Type B pancreatic cell (in vitro differentiated cells): Measurements from ENCODE around the gene SYNE2. TPM values are rescaled to one million over a fixed set of nuclear protein-coding genes. Genes with fewer than 3 reads are reported as not detected.

ENCODE experiments used
- DNase-seq: peaks from one replicate; pipeline ENCODE4 v3.0.0; 2021; ENCODE audit warnings: mixed read lengths; ENCODE audit not compliant: unreplicated experiment; ENCODE audit errors: extremely low spot score
- H3K27ac Mint-ChIP-seq: 2 replicates; pipeline ENCODE4 v1.8.0; 2021; ENCODE audit warnings: mild to moderate bottlenecking, mixed read lengths
- H3K27me3 Mint-ChIP-seq: 2 replicates; pipeline ENCODE4 v1.8.0; 2021; ENCODE audit warnings: mixed read lengths
- H3K36me3 Mint-ChIP-seq: 2 replicates; pipeline ENCODE4 v1.8.0; 2021; ENCODE audit warnings: mixed read lengths
- H3K4me1 Mint-ChIP-seq: one replicate; pipeline ENCODE4 v1.8.0; 2021; ENCODE audit warnings: mixed read lengths; ENCODE audit not compliant: unreplicated experiment
- H3K4me3 Mint-ChIP-seq: 2 replicates; pipeline ENCODE4 v1.8.0; 2021; ENCODE audit warnings: mild to moderate bottlenecking, mixed read lengths
- H3K9me3 Mint-ChIP-seq: 2 replicates; pipeline ENCODE4 v1.8.0; 2021; ENCODE audit warnings: mixed read lengths
- CTCF ChIP-seq: fragments of 200-600 bp; sonication (generic); conservative IDR thresholded peaks from 2 replicates; pipeline ENCODE4 v1.5.0; 2021; ENCODE audit warnings: antibody characterized with exemption, mild to moderate bottlenecking
- total RNA-seq: library from RNA; stranded (reverse); gene quantifications from 2 replicates; pipeline ENCODE4 v1.2.1, GENCODE V29; 2021; ENCODE audit warnings: low replicate concordance

Gene SYNE2
- total RNA-seq, 1 donor from 2014 or later: 75.1 TPM

GRCh38 chr14:64149921-64150320 lies 297.1 kb downstream of the SYNE2 start:
- TF ChIP-seq CTCF: no peak
- Mint-ChIP-seq H3K27ac (no peak overlapping the region), H3K9me3 (no peaks in the 10 kb centered on the region), H3K27me3 (no peaks in the 10 kb centered on the region), H3K4me3 (no peak overlapping the region), H3K4me1 (no peaks in the 10 kb centered on the region), H3K36me3 (peaks cover 25% of the 10 kb centered on the region)
- no peak for DNase-seq

DNA sequence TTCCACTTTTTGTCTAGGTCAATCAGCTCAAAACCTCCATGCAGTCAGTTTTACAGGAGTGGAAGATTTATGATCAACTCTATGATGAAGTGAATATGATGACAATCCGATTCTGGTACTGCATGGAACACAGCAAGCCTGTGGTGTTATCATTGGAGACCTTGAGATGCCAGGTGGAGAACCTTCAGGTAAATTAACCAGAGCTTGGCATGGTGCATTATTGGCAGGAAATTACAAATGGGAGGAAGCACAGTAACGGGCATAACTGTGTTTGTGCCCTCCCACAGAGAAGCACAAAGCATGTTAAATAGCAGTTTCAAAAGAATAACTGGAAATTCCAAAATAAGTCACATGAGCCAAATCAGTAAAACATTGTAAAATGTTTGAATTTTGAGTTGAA lies 305.8 kb downstream of the SYNE2 start:
- no peak for DNase-seq
- Mint-ChIP-seq H3K27ac (no peak overlapping the region), H3K27me3 (no peaks in the 10 kb centered on the region), H3K36me3 (peaks cover 29% of the 10 kb centered on the region), H3K4me3 (no peak overlapping the region), H3K4me1 (no peaks in the 10 kb centered on the region), H3K9me3 (no peaks in the 10 kb centered on the region)
- TF ChIP-seq CTCF: no peak

- Mint-ChIP-seq H3K9me3 (no peaks in the 10 kb centered on the region), H3K4me1 (no peaks in the 10 kb centered on the region), H3K36me3 (peaks cover 27% of the 10 kb centered on the region), H3K27ac (no peak overlapping the region), H3K27me3 (no peaks in the 10 kb centered on the region), H3K4me3 (no peak overlapping the region)
- DNase-seq: no peak
- no peak for TF ChIP-seq CTCF
These were observed 306.8 kb downstream of the SYNE2 start for GRCh38 chr14:64159588-64159987.

GRCh38 chr14:64170181-64170580 lies 317.4 kb downstream of the SYNE2 start:
- Mint-ChIP-seq H3K36me3 (peaks cover 14% of the 10 kb centered on the region), H3K9me3 (no peaks in the 10 kb centered on the region), H3K4me3 (no peak overlapping the region), H3K4me1 (no peaks in the 10 kb centered on the region), H3K27me3 (no peaks in the 10 kb centered on the region), H3K27ac (no peak overlapping the region)
- no peak for TF ChIP-seq CTCF
- no peak for DNase-seq

- H3K4me3 Mint-ChIP-seq: no peak overlapping the region
- no peaks in the 10 kb centered on the region for H3K4me1 Mint-ChIP-seq
- peaks cover 31% of the 10 kb centered on the region for H3K36me3 Mint-ChIP-seq
- no peak for DNase-seq
- H3K27me3 Mint-ChIP-seq: no peaks in the 10 kb centered on the region
- no peak for TF ChIP-seq CTCF
- H3K27ac Mint-ChIP-seq: no peak overlapping the region
- no peaks in the 10 kb centered on the region for H3K9me3 Mint-ChIP-seq
These were observed 322.3 kb downstream of the SYNE2 start for GRCh38 chr14:64174922-64175782.
